HepG2 (cell line): ENCODE results near the gene HOXB6. TPM values are rescaled to one million over a fixed set of nuclear protein-coding genes. Genes with fewer than 3 reads are reported as not detected.

Experiments used
- ATAC-seq: fragments of 200-7000 bp; cut with Tn5 transposase; 3 replicates; pipeline ENCODE4 v1.9.1; 2020; ENCODE audit warnings: mild to moderate bottlenecking, moderate library complexity
- BruUV-seq: library from RNA; stranded (reverse); fragments of 400-500 nt; replicated peaks from 2 replicates; lab custom pipeline; 2021; lab: Mats Ljungman, UMichigan
- CTCF ChIA-PET: fragments of 300-600 bp; formaldehyde crosslinking; extraction: SDS; loops from one replicate; lab custom pipeline; 2021; ENCODE audit warnings: low total read pairs, inconsistent platforms, low intra/inter-chr PET ratio; lab: Yijun Ruan, JAX
- POLR2A ChIA-PET: fragments of 350-600 bp; sonication (Branson Sonifier 250); formaldehyde crosslinking; loops from one replicate; lab custom pipeline; 2020; ENCODE audit warnings: antibody characterized with exemption, inconsistent platforms; lab: Yijun Ruan, JAX
- DNase-seq: peaks from one replicate; pipeline ENCODE4 v3.0.0-alpha.2; 2015; ENCODE audit warnings: low spot score
- FAIRE-seq: peaks from 3 replicates; lab custom pipeline; 2011; peaks lifted over from hg19 to GRCh38; lab: Jason Lieb, UNC
- H2AFZ ChIP-seq: one replicate; pipeline ENCODE4 v1.6.1; 2011; ENCODE audit warnings: low read length, inconsistent platforms
- H3K27ac ChIP-seq: fragments of 300-600 bp; 3 replicates; pipeline ENCODE4 v1.8.0; 2011; ENCODE audit warnings: mixed run types, mild to moderate bottlenecking, mixed read lengths, low read length, inconsistent platforms; ENCODE audit not compliant: insufficient read depth; ENCODE audit errors: extremely low read length
- H3K27me3 ChIP-seq, 2 experiments: fragments of 200-600 bp in 1 of 2; 2 replicates in 1 of 2; 3 replicates in 1 of 2; pipeline versions ENCODE4 v1.6.0 to v1.8.0; 2011; ENCODE audit warnings: low read length in 2 of 2, mild to moderate bottlenecking in 2 of 2, moderate library complexity in 2 of 2, inconsistent platforms in 1 of 2; ENCODE audit not compliant: insufficient read depth in 2 of 2, control insufficient read depth in 1 of 2
- H3K36me3 ChIP-seq, 2 experiments: fragments of 200-600 bp in 1 of 2; replicated peaks in 1 of 2; 2 replicates in 1 of 2; 3 replicates in 1 of 2; pipeline versions ENCODE4 v1.5.1 to v1.8.0; 2011; ENCODE audit warnings: low read length in 2 of 2, inconsistent platforms in 1 of 2; ENCODE audit not compliant: insufficient read depth in 2 of 2, control insufficient read depth in 1 of 2
- H3K4me1 ChIP-seq: 2 replicates; pipeline ENCODE4 v1.5.1; 2012; ENCODE audit warnings: low read length, inconsistent platforms; ENCODE audit not compliant: insufficient read depth
- H3K4me2 ChIP-seq: 2 replicates; pipeline ENCODE4 v1.6.0; 2011; ENCODE audit warnings: low read depth, low read length, inconsistent platforms
- H3K4me3 ChIP-seq, 3 experiments: fragments of 200-600 bp in 1 of 3; sonication (generic), shearing (Covaris generic) in 1 of 3; replicated peaks in 1 of 3; 2 replicates each; pipeline ENCODE4 v1.5.1; 2011 to 2016; ENCODE audit warnings: low read length in 3 of 3, inconsistent platforms in 2 of 3, low read depth in 2 of 3, mild to moderate bottlenecking in 2 of 3, control low read depth in 1 of 3, mixed read lengths in 1 of 3; ENCODE audit not compliant: insufficient read depth in 1 of 3
- H3K79me2 ChIP-seq: one replicate; pipeline ENCODE4 v1.6.1; 2011; ENCODE audit warnings: low read length, inconsistent platforms; ENCODE audit not compliant: insufficient read depth
- H3K9ac ChIP-seq: 2 replicates; pipeline ENCODE4 v1.6.0; 2011; ENCODE audit warnings: mild to moderate bottlenecking, low read depth, low read length, inconsistent platforms; ENCODE audit not compliant: insufficient read depth
- H3K9me3 ChIP-seq: 2 replicates; pipeline ENCODE4 v1.5.1; 2012; ENCODE audit warnings: mild to moderate bottlenecking, low read length
- H4K20me1 ChIP-seq: 2 replicates; pipeline ENCODE4 v1.6.0; 2011; ENCODE audit warnings: inconsistent platforms, mild to moderate bottlenecking, low read length, moderate library complexity; ENCODE audit not compliant: insufficient read depth
- ARID4A ChIP-seq: sonication (generic); formaldehyde crosslinking; IDR thresholded peaks from 2 replicates; pipeline ENCODE4 v1.5.0; 2020; ENCODE audit warnings: mild to moderate bottlenecking, missing genetic modification reagents, borderline replicate concordance
- ARNTL ChIP-seq: sonication (generic); formaldehyde crosslinking; IDR thresholded peaks from 2 replicates; pipeline ENCODE4 v1.4.0; 2020; ENCODE audit warnings: mild to moderate bottlenecking, missing genetic modification reagents
- CREB1 ChIP-seq, 2 experiments: fragments of 450-650 bp in 1 of 2; IDR thresholded peaks; 2 replicates each; pipeline ENCODE4 v1.6.1; 2016 to 2017; ENCODE audit warnings: control low read depth in 1 of 2, mild to moderate bottlenecking in 1 of 2, missing compliant biosample characterization in 1 of 2, missing genetic modification characterization in 1 of 2
- EZH2 ChIP-seq: conservative IDR thresholded peaks from 2 replicates; pipeline ENCODE4 v1.6.1; 2012; ENCODE audit warnings: mild to moderate bottlenecking, low read depth, low read length, moderate library complexity
- HBP1 ChIP-seq: IDR thresholded peaks from 2 replicates; pipeline ENCODE4 v1.6.1; 2016; ENCODE audit warnings: low read depth, control low read depth
- HOXA7 ChIP-seq: sonication (generic); formaldehyde crosslinking; IDR thresholded peaks from 2 replicates; pipeline ENCODE4 v1.8.1; 2022; ENCODE audit warnings: mild to moderate bottlenecking, missing genetic modification reagents, moderate library complexity
- KDM2A ChIP-seq: sonication (generic); formaldehyde crosslinking; IDR thresholded peaks from 2 replicates; pipeline ENCODE4 v1.4.0; 2020; ENCODE audit warnings: low read depth, missing genetic modification reagents, borderline replicate concordance
- RAD21 ChIP-seq: fragments of 450-650 bp; formaldehyde crosslinking; IDR thresholded peaks from 2 replicates; pipeline ENCODE4 v1.5.0; 2020; ENCODE audit warnings: mild to moderate bottlenecking
- ZBTB7A ChIP-seq: sonication (generic); formaldehyde crosslinking; IDR thresholded peaks from 2 replicates; pipeline ENCODE4 v1.8.0; 2022; ENCODE audit warnings: mild to moderate bottlenecking, missing genetic modification reagents
- ZKSCAN8 ChIP-seq: IDR thresholded peaks from 2 replicates; pipeline ENCODE4 v1.6.1; 2016; ENCODE audit warnings: borderline replicate concordance, missing genetic modification reagents, missing compliant biosample characterization
- ZNF274 ChIP-seq: sonication (generic); formaldehyde crosslinking; IDR thresholded peaks from 2 replicates; pipeline ENCODE4 v1.5.1; 2020; ENCODE audit warnings: mild to moderate bottlenecking, missing genetic modification reagents
- ZNF383 ChIP-seq: sonication (generic); formaldehyde crosslinking; IDR thresholded peaks from 2 replicates; pipeline ENCODE4 v1.4.0; 2020; ENCODE audit warnings: missing genetic modification reagents, mild to moderate bottlenecking, borderline replicate concordance
- ZNF451 ChIP-seq: sonication (generic); formaldehyde crosslinking; IDR thresholded peaks from 2 replicates; pipeline ENCODE4 v1.5.0; 2020; ENCODE audit warnings: mild to moderate bottlenecking, missing genetic modification reagents
- ZNF468 ChIP-seq: sonication (generic); formaldehyde crosslinking; IDR thresholded peaks from 2 replicates; pipeline ENCODE4 v1.8.0; 2022; ENCODE audit warnings: mild to moderate bottlenecking, moderate library complexity, missing genetic modification reagents
- ZZZ3 ChIP-seq: sonication (generic); formaldehyde crosslinking; IDR thresholded peaks from 2 replicates; pipeline ENCODE4 v1.4.0; 2020; ENCODE audit warnings: missing genetic modification reagents, mild to moderate bottlenecking, borderline replicate concordance
- WGBS: methylation state at CpG from one replicate; pipeline ENCODE4 v1.1.6; 2017; ENCODE audit warnings: low lambda C conversion rate; 5-methylcytosine and 5-hydroxymethylcytosine counted together
- in situ Hi-C: cut with HindIII; loops from 2 replicates; pipeline ENCODE4 v1.10.0; 2017; ENCODE audit warnings: low pct_unique_long_range_greater_than_20kb; ENCODE audit not compliant: extremely low pct_ligation_motif_present
- intact Hi-C: fragments of 100-400 bp; cut with micrococcal nuclease; formaldehyde crosslinking; loops from one replicate; pipeline ENCODE4 v1.10.0; 2022; ENCODE audit not compliant: unreplicated experiment
- polyA plus RNA-seq, 8 experiments: library from polyadenylated mRNA; depleted of rRNA in 3 of 8; stranded (reverse) in 7 of 8; unstranded in 1 of 8; fragments of >200 nt; fragmentation: Illumina TruSeq in 4 of 8; extraction: Trizol in 4 of 8; gene quantifications; 2 replicates each; pipeline versions ENCODE4 v1.2.1 to v1.2.3, GENCODE V29; 2011 to 2016; ENCODE audit warnings: low read depth in 4 of 8, missing spikeins in 1 of 8, mixed read lengths in 1 of 8; ENCODE audit not compliant: insufficient read depth in 1 of 8
- total RNA-seq, 5 experiments: library from RNA; depleted of rRNA; stranded (reverse); fragments of >200 nt; fragmentation: Illumina TruSeq; extraction: Trizol; gene quantifications; 2 replicates each; pipeline ENCODE4 v1.2.3, GENCODE V29; 2016; ENCODE audit warnings: low read depth in 1 of 5
- TF ChIP-seq, protein P1 (sequence below): sonication (generic); formaldehyde crosslinking; IDR thresholded peaks from 2 replicates; pipeline ENCODE4 v1.9.0; 2021; ENCODE audit warnings: missing genetic modification reagents, borderline replicate concordance

HOXB6 gene
- total and polyA plus RNA-seq, 2 of the 13 experiments (the other 11 are each of a cell fraction or from before 2014, with no cell fraction given): not detected

- FAIRE-seq: no peak
- ChIA-PET CTCF (interaction anchor here (1.4 kb wide), 1 partner anchor 11 kb away, joined by 4 read pairs; no protein-coding TSS in a partner anchor), POLR2A (interaction anchor here (0.8 kb wide), 1 partner anchor 24 kb away, joined by 3 read pairs; no protein-coding TSS in a partner anchor)
- BruUV-seq: no TSS peak
- H3K27me3 ChIP-seq: peaks cover 28 to 97% of the 10 kb centered on the region in 2 experiments
- no peak for TF ChIP-seq RAD21 (CRISPR knock-in tag)
- TF ChIP-seq ARNTL (CRISPR knock-in tag): no peak
- no peak for TF ChIP-seq ZZZ3 (CRISPR knock-in tag)
- no peak for TF ChIP-seq HOXA7
- 0 out of 2 replicates have a peak, but pooled peaks have one; percentile 15 for TF ChIP-seq KDM2A
- TF ChIP-seq ZBTB7A (CRISPR knock-in tag): no peak
- no peak for TF ChIP-seq ZNF383 (CRISPR knock-in tag)
- no peak for TF ChIP-seq ZKSCAN8 (CRISPR knock-in tag)
- TF ChIP-seq CREB1 (IDR thresholded peaks at IDR 0.05): no peak
- TF ChIP-seq CREB1 (CRISPR knock-in tag; IDR thresholded peaks at IDR 0.05): no peak
- TF ChIP-seq, protein P1, sequence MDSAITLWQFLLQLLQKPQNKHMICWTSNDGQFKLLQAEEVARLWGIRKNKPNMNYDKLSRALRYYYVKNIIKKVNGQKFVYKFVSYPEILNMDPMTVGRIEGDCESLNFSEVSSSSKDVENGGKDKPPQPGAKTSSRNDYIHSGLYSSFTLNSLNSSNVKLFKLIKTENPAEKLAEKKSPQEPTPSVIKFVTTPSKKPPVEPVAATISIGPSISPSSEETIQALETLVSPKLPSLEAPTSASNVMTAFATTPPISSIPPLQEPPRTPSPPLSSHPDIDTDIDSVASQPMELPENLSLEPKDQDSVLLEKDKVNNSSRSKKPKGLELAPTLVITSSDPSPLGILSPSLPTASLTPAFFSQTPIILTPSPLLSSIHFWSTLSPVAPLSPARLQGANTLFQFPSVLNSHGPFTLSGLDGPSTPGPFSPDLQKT (CRISPR knock-in tag): no peak
- no peak for TF ChIP-seq ZNF451 (CRISPR knock-in tag)
- TF ChIP-seq EZH2: peak; percentile 94; the same call in 1 of the 2 replicates
- no peak for TF ChIP-seq ARID4A (CRISPR knock-in tag)
- TF ChIP-seq HBP1: no peak
- TF ChIP-seq ZNF468 (CRISPR knock-in tag): no peak
- TF ChIP-seq ZNF274: no peak
- no peak overlapping the region for H3K27ac ChIP-seq
- no peaks in the 10 kb centered on the region for H3K79me2 ChIP-seq
- whole genome bisulfite sequencing: 13% methylated on average over 40 of the region's 67 CpGs
- peak overlapping the region; percentile 70 for H3K4me2 ChIP-seq
- peaks cover 6% of the 10 kb centered on the region; the same call in 1 of the 2 replicates for H4K20me1 ChIP-seq
- no peak overlapping the region for H2AFZ ChIP-seq
- in situ Hi-C loops (loop anchor here (5.0 kb wide), 1 partner anchor 586 kb away; no protein-coding TSS in a partner anchor), intact Hi-C loops (loop anchor here (2.0 kb wide), 1 partner anchor 460 kb away; no protein-coding TSS in a partner anchor)
- ATAC-seq: peak; percentile 80
- DNase-seq: peak; percentile 15
- H3K9ac ChIP-seq: no peak overlapping the region
- H3K4me1 ChIP-seq: peaks cover 23% of the 10 kb centered on the region
- peak overlapping the region in 2 of 3 experiments; percentile 28 to 55; a peak in 1 of 6 replicates for H3K4me3 ChIP-seq
- H3K9me3 ChIP-seq: no peaks in the 10 kb centered on the region
- no peaks in the 10 kb centered on the region for H3K36me3 ChIP-seq
Measured at GRCh38 chr17:48612854-48613691, 8.3 kb upstream of the HOXB6 start.
